Calu3 (cell line): Measurements from ENCODE around the gene GAREM1. TPM values are rescaled to one million over a fixed set of nuclear protein-coding genes. Genes with fewer than 3 reads are reported as not detected.
A peak's percentile ranks its signal among the peaks of the same experiment; 100 is the strongest.

Experiments used
- BruUV-seq: library from RNA; stranded (reverse); fragments of 400-500 nt; replicated peaks from 2 replicates; lab custom pipeline; 2021; lab: Mats Ljungman, UMichigan
- CTCF ChIA-PET: fragments of 300-600 bp; sonication (Branson Sonifier 250); formaldehyde crosslinking; loops from one replicate; lab custom pipeline; 2022; ENCODE audit warnings: antibody characterized with exemption; lab: Charles Lee
- DNase-seq: peaks from one replicate; pipeline ENCODE4 v3.0.0; 2022
- H3K27ac Mint-ChIP-seq: one replicate; pipeline ENCODE4 v1.8.0; 2022; ENCODE audit warnings: mixed read lengths; ENCODE audit not compliant: unreplicated experiment
- H3K27me3 Mint-ChIP-seq: one replicate; pipeline ENCODE4 v1.8.0; 2022; ENCODE audit warnings: mixed read lengths; ENCODE audit not compliant: unreplicated experiment
- H3K36me3 Mint-ChIP-seq: one replicate; pipeline ENCODE4 v1.8.0; 2022; ENCODE audit warnings: mild to moderate bottlenecking, moderate library complexity, mixed read lengths; ENCODE audit not compliant: insufficient read depth, unreplicated experiment
- H3K4me1 Mint-ChIP-seq: one replicate; pipeline ENCODE4 v1.8.0; 2022; ENCODE audit warnings: mild to moderate bottlenecking, low read depth, mixed read lengths; ENCODE audit not compliant: unreplicated experiment
- H3K4me3 Mint-ChIP-seq: one replicate; pipeline ENCODE4 v1.8.0; 2022; ENCODE audit warnings: mild to moderate bottlenecking, low read depth, moderate library complexity, mixed read lengths; ENCODE audit not compliant: unreplicated experiment
- H3K9me3 Mint-ChIP-seq: one replicate; pipeline ENCODE4 v1.8.0; 2022; ENCODE audit warnings: low read depth, mixed read lengths; ENCODE audit not compliant: unreplicated experiment
- CTCF ChIP-seq: fragments of 200-600 bp; IDR thresholded peaks from one replicate; pipeline ENCODE4 v1.8.0; 2022; ENCODE audit warnings: antibody characterized with exemption; ENCODE audit not compliant: unreplicated experiment
- intact Hi-C: fragments of 100-400 bp; cut with micrococcal nuclease; formaldehyde crosslinking; loops from one replicate; pipeline ENCODE4 v1.10.0; 2022; ENCODE audit not compliant: unreplicated experiment
- total RNA-seq: library from RNA; stranded (reverse); gene quantifications from 2 replicates; pipeline ENCODE4 v1.2.3, GENCODE V29; 2022

Gene GAREM1
- total RNA-seq, 1 experiment from 2014 or later = 19.3 TPM

- peak overlapping the region; percentile 82 for H3K27ac Mint-ChIP-seq
- peaks cover 15% of the 10 kb centered on the region for H3K36me3 Mint-ChIP-seq
- intact Hi-C loops = loop anchor here (2.0 to 10.0 kb wide), 3 partner anchors 44 to 162 kb away; no protein-coding TSS in a partner anchor
- CTCF ChIA-PET = interaction anchor here (0.6 to 3.0 kb wide), 8 partner anchors 9 to 168 kb away, joined by 3 to 16 read pairs (median 6); partner anchors contain the start of gene GAREM1
- no peaks in the 10 kb centered on the region for H3K27me3 Mint-ChIP-seq
- peaks cover 64% of the 10 kb centered on the region for H3K4me1 Mint-ChIP-seq
- peak overlapping the region; percentile 43 for H3K4me3 Mint-ChIP-seq
- no peak for TF ChIP-seq CTCF
- H3K9me3 Mint-ChIP-seq = no peaks in the 10 kb centered on the region
- no TSS peak for BruUV-seq
- peak; percentile 53 for DNase-seq
Measured at GRCh38 chr18:32383050-32383819, 87.4 kb downstream of the GAREM1 start.

DNA sequence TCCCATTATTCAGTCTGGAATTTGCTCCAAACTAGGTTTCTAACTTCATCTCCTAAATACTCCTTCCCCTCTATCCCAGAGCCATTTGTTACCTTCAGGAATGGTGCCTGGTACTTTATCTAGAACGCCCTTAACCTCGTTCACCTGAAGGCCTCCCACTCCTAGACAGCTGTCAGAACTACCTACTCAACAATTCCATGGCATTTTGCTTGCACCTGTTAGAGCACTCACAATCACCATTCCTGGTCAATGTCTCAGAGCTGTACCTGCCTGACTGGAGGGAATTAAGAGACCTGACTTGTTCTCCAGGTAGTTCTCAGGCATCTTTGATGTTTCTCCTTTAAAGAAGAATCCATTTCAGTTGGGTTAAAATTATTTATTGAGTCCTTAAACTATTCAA lies 88.9 kb downstream of the GAREM1 start:
- BruUV-seq = no TSS peak
- peaks cover 22% of the 10 kb centered on the region for H3K36me3 Mint-ChIP-seq
- no peak for DNase-seq

GRCh38 chr18:32380559-32380958 lies 90.1 kb downstream of the GAREM1 start:
- BruUV-seq = no TSS peak
- H3K9me3 Mint-ChIP-seq = no peaks in the 10 kb centered on the region
- no peaks in the 10 kb centered on the region for H3K27me3 Mint-ChIP-seq
- intact Hi-C loops = loop anchor here (5.0 to 10.0 kb wide), 2 partner anchors 47 to 164 kb away; no protein-coding TSS in a partner anchor
- peaks cover 76% of the 10 kb centered on the region for H3K4me1 Mint-ChIP-seq
- peaks cover 22% of the 10 kb centered on the region for H3K36me3 Mint-ChIP-seq
- no peak overlapping the region for H3K4me3 Mint-ChIP-seq
- CTCF ChIA-PET = no interaction called here
- TF ChIP-seq CTCF = no peak
- no peak for DNase-seq
- H3K27ac Mint-ChIP-seq = peak overlapping the region; percentile 82

More for the DNA sequence above, 88.9 kb downstream of the GAREM1 start:
- H3K9me3 Mint-ChIP-seq = no peaks in the 10 kb centered on the region
- CTCF ChIA-PET = interaction anchor here (1.8 kb wide), 2 partner anchors 89 to 92 kb away, joined by 6 to 7 read pairs; partner anchors contain the start of gene GAREM1
- H3K27ac Mint-ChIP-seq = peak overlapping the region; percentile 82
- H3K4me3 Mint-ChIP-seq = peak overlapping the region; percentile 43
- peaks cover 77% of the 10 kb centered on the region for H3K4me1 Mint-ChIP-seq
- intact Hi-C loops = loop anchor here (2.0 to 10.0 kb wide), 3 partner anchors 46 to 163 kb away; no protein-coding TSS in a partner anchor
- TF ChIP-seq CTCF = no peak
- H3K27me3 Mint-ChIP-seq = no peaks in the 10 kb centered on the region

DNA sequence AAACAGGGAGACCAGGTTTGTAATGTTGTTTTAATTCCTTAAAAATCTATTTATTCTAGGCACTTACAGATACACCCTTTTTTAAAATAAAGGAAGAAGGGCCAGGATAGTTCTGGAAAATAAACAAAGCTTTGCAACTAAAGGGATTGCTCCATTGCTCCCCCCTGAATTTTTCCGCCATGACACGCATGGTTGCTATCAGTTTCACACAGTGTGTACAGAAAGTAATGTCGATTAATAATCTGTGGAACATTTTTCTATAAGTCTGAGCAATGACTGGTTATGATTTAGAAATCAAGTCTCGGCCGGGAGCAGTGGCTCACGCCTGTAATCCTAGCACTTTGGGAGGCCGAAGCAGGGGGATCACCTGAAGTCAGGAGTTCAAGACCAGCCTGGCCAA lies 90.8 kb downstream of the GAREM1 start:
- H3K36me3 Mint-ChIP-seq = peaks cover 22% of the 10 kb centered on the region
- DNase-seq = no peak
- intact Hi-C loops = loop anchor here (5.0 to 10.0 kb wide), 2 partner anchors 47 to 165 kb away; no protein-coding TSS in a partner anchor
- H3K4me1 Mint-ChIP-seq = peaks cover 69% of the 10 kb centered on the region
- no peak overlapping the region for H3K27ac Mint-ChIP-seq
- CTCF ChIA-PET = no interaction called here
- H3K27me3 Mint-ChIP-seq = no peaks in the 10 kb centered on the region
- no TSS peak for BruUV-seq
- no peak for TF ChIP-seq CTCF
- H3K9me3 Mint-ChIP-seq = no peaks in the 10 kb centered on the region
- no peak overlapping the region for H3K4me3 Mint-ChIP-seq
